ENCODE data around the gene ACSF2.

- TF ChIP-seq POLR2A (IDR thresholded peaks at IDR 0.05; ENCODE audit: low read depth, low read length), result no peak
- TF ChIP-seq CTCF (IDR thresholded peaks at IDR 0.05; ENCODE audit: extremely low read depth in 1 of 2, insufficient read depth in 1 of 2, low read depth in 1 of 2, low read length in 2 of 2), result no peak
- no peak for TF ChIP-seq EZH2 (IDR thresholded peaks at IDR 0.05; ENCODE audit: borderline replicate concordance, low read depth, low read length, severe bottlenecking)
- no peak for TF ChIP-seq JUN (IDR thresholded peaks at IDR 0.05; ENCODE audit: borderline replicate concordance, insufficient read depth, insufficient read length, low read depth)
- TF ChIP-seq GATA2 (IDR thresholded peaks at IDR 0.05; ENCODE audit: insufficient read depth, insufficient read length, low read depth, low read length), result no peak
Observed at GRCh38 chr17:50382931-50383330, 43.1 kb upstream of the ACSF2 start.

All from endothelial cell of umbilical vein (primary cell).